IPS DF 6.9 (cell line): ENCODE data around the gene PAK1.

Source experiments
- DNase-seq: peaks from one replicate; pipeline ENCODE4 v3.0.0-alpha.2; 2013; ENCODE audit warnings: low read depth, low spot score
- H3K27ac ChIP-seq: one replicate; pipeline ENCODE4 v1.5.1; 2013; ENCODE audit warnings: low read length, control low read depth
- H3K27me3 ChIP-seq: 2 replicates; pipeline ENCODE4 v1.6.1; 2013; ENCODE audit warnings: mild to moderate bottlenecking, low read length; ENCODE audit not compliant: control insufficient read depth, insufficient read depth
- H3K36me3 ChIP-seq: 2 replicates; pipeline ENCODE4 v1.6.1; 2013; ENCODE audit warnings: low read length; ENCODE audit not compliant: control insufficient read depth, insufficient read depth
- H3K4me1 ChIP-seq: 2 replicates; pipeline ENCODE4 v1.6.1; 2013; ENCODE audit warnings: low read length; ENCODE audit not compliant: control insufficient read depth, insufficient read depth
- H3K4me3 ChIP-seq: 2 replicates; pipeline ENCODE4 v1.5.1; 2013; ENCODE audit warnings: mild to moderate bottlenecking, low read length
- H3K9me3 ChIP-seq: 2 replicates; pipeline ENCODE4 v1.6.1; 2013; ENCODE audit warnings: low read length, inconsistent platforms; ENCODE audit not compliant: control insufficient read depth, insufficient read depth
- WGBS: extraction: QIAGEN DNeasy Blood & Tissue Kit; methylation state at CpG from one replicate; pipeline ENCODE4 v1.1.7; 2013; ENCODE audit warnings: mixed read lengths, missing lambda C conversion rate; ENCODE audit not compliant: insufficient read length, insufficient coverage; 5-methylcytosine and 5-hydroxymethylcytosine counted together

Gene PAK1

DNA sequence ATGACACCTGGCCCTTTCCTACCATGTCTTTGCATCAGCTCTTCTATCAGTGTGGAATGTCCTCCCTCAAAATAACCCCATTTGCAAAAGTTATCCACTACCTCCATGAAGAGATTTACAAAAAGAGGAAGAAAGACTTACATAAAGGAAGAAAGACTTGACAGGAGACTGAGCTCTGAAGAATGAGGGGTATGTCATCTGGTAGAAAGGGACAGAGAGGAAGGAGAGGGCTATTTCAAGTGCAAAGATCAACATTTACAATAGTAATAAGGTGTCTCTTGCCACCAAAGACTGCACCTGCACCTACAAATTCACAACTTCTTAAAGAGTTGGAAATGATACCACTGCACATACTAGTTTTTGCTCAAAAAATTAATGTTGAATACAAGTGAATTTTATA, 18.2 kb downstream of the PAK1 start:
- Histone ChIP-seq H3K27ac (no peak overlapping the region), H3K9me3 (no peaks in the 10 kb centered on the region), H3K36me3 (no peaks in the 10 kb centered on the region), H3K27me3 (no peaks in the 10 kb centered on the region), H3K4me3 (no peak overlapping the region), H3K4me1 (peaks cover 5% of the 10 kb centered on the region; the same call in 1 of the 2 replicates)
- DNase-seq = no peak

DNA sequence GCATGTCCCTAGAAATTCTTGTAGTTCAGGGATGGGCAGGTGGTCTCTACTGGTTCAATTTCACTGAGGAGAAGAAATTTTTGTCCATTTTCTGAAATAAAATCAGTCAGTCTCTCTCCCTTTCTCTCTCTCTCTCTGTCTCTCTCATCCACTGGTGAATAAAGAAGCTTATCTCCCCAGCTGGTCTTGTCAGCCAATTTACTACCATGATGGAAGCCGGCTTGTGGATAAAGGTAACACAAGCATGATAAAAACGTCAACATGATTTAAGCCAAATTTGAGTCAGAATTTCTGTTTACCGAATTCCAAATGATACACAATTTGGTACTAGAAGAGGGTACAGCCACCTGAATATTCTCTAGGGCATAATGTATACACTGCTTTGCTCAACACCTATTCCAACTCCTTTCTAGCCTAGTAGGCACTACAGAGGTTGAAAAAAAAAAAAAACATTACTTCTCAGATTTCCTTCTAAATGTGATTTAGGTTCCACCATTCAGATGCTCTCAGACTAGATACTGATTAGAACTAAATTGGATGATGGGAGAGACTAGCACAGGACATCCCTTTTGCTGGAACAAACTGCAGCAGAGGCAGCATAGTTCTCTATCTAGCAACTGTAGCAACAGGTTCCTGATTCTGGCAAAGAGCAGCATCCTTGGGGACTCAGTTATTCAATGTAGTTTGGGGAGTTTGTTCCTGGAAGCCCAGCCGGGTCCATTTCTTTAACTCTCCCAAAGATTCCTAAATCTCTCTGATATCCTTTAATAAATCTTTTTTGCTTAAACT, 18.8 kb downstream of the PAK1 start:
- no peak overlapping the region for H3K27ac ChIP-seq
- no peak overlapping the region for H3K4me3 ChIP-seq
- DNase-seq = no peak
- peaks cover 5% of the 10 kb centered on the region; the same call in 1 of the 2 replicates for H3K4me1 ChIP-seq
- H3K9me3 ChIP-seq = no peaks in the 10 kb centered on the region
- no CpG with 5 or more reads among the region's 4 CpGs for WGBS
- H3K36me3 ChIP-seq = no peaks in the 10 kb centered on the region
- no peaks in the 10 kb centered on the region for H3K27me3 ChIP-seq

DNA sequence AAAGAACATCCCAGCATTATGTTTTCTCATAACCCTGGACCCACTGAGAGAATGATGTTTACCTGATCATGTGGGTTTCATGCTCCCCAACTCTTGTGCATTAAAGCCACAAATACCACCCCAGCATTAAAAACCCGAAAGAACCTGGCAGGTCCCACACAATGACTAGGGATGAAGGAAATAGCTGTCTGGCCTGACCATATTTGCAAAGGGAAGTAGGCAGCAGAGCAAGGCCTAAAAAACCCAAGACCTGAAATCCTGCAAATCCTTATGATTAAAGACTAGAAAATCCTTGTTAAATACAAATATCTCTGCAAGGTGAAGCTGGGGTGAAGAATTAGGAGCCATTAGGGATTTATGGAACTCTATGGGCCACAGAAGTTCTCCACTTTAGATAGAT, 23.7 kb downstream of the PAK1 start:
- H3K27me3 ChIP-seq = no peaks in the 10 kb centered on the region
- H3K36me3 ChIP-seq = no peaks in the 10 kb centered on the region
- H3K4me1 ChIP-seq = peaks cover 4% of the 10 kb centered on the region; the same call in 1 of the 2 replicates
- H3K27ac ChIP-seq = no peak overlapping the region
- H3K4me3 ChIP-seq = no peak overlapping the region
- DNase-seq = no peak
- WGBS = no CpG with 5 or more reads among the region's 1 CpG
- H3K9me3 ChIP-seq = no peaks in the 10 kb centered on the region

DNA sequence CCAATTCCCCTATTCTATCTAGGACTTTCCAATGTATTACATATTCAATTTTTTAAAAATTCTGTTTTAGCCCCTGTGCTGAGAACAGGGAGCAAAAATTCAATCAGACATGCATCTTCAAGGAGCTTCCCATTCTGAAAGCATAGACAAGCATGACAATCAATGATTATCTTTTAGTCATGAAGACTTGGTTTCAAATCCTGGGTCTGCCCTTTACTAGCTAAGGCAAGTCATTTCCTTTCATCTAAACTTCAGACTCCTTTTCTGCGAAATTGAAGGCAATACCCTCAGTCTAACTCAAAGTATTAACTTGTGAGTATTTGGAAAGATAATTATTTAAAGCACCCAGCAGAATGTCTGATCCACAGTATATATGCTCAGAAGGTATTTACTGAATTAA, 24.1 kb downstream of the PAK1 start:
- no peak for DNase-seq
- Histone ChIP-seq H3K4me3 (no peak overlapping the region), H3K27me3 (no peaks in the 10 kb centered on the region), H3K36me3 (no peaks in the 10 kb centered on the region), H3K9me3 (no peaks in the 10 kb centered on the region), H3K4me1 (peaks cover 3% of the 10 kb centered on the region; the same call in 1 of the 2 replicates), H3K27ac (no peak overlapping the region)
- no CpG with 5 or more reads among the region's 1 CpG for WGBS

DNA sequence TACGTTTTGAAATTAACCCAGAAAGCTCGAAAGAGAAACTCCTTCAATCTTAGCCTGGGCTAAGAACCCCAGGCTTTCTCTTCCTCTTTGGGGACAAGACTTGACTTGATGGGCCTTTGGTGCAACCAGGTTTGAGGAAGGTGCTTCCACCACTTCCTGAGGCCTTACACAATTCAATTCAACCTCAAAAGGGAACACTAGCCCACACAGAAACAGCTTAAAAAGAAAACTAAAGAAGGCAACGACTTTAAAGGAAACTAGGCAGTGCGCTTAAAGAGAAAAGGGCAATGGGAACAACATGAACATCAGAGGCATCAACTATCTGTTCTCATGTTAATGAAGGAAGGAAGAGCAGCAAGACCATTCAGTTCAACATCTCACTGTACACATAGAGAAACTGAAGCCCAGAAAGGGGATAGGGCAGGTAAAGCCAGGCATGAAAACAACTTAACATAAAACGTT, 24.8 kb downstream of the PAK1 start:
- Histone ChIP-seq H3K4me3 (no peak overlapping the region), H3K36me3 (no peaks in the 10 kb centered on the region), H3K4me1 (peaks cover 3% of the 10 kb centered on the region; the same call in 1 of the 2 replicates), H3K27me3 (no peaks in the 10 kb centered on the region), H3K27ac (peak overlapping the region; percentile 63), H3K9me3 (no peaks in the 10 kb centered on the region)
- no peak for DNase-seq
- WGBS = no CpG with 5 or more reads among the region's 5 CpGs

DNA sequence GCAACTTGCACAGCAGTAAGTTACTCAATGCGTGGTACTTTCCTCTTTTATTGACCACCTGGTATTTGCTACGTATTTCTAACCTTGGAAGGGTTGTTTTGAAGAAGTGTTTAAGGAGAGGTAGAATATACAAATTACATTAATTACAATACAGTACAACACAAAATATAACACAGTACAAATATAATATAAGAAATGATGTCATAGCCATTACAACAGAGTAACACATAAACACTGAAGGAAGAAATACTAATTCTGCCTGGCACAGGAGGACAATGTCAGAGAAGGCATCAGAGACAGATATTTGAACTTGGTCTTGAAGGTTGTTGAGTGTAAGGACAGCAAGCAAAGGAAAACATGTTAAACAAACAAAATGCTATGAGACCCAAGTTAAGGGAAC, 25.6 kb downstream of the PAK1 start:
- H3K4me3 ChIP-seq = no peak overlapping the region
- no peak overlapping the region for H3K27ac ChIP-seq
- H3K27me3 ChIP-seq = no peaks in the 10 kb centered on the region
- no peaks in the 10 kb centered on the region for H3K9me3 ChIP-seq
- H3K36me3 ChIP-seq = no peaks in the 10 kb centered on the region
- H3K4me1 ChIP-seq = peaks cover 3% of the 10 kb centered on the region; the same call in 1 of the 2 replicates
- WGBS = no CpG with 5 or more reads among the region's 2 CpGs
- DNase-seq = no peak

DNA sequence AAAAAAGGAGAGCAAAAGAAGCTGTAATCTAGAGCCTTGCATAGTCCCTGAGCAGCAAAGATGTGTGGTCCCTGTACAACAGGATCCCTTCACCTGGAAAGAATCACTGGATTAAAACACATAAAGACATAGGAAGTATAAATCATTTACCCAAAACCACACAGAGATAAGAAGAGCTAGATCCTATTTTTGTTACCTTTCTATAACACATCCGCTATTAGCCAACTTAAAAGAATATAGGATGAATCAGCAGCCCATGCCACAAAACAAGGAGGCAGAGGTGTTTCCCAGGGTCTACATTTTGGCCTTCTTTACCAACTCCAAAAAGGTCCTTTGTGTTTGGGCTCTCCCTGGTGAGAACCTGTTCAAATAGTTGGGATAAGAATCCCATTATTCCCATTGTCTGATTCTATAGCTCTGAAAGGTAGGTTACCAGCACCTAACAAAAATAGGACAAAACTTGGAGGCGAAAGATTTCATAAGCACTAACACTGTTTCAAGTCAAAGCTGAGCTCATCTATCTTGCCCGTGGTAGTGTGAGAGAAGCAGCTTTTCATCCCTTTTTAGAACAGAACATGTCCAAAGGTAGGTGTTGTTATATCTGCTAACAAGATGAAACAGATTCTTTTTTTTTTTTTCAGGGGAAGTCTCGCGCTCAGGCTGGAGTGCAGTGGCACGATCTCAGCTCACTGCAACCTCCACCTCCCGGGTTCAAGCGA, 26.8 kb downstream of the PAK1 start:
- Histone ChIP-seq H3K4me3 (no peak overlapping the region), H3K36me3 (no peaks in the 10 kb centered on the region), H3K9me3 (no peaks in the 10 kb centered on the region), H3K4me1 (peaks cover 3% of the 10 kb centered on the region; the same call in 1 of the 2 replicates), H3K27me3 (no peaks in the 10 kb centered on the region), H3K27ac (no peak overlapping the region)
- no peak for DNase-seq
- WGBS = no CpG with 5 or more reads among the region's 8 CpGs

DNA sequence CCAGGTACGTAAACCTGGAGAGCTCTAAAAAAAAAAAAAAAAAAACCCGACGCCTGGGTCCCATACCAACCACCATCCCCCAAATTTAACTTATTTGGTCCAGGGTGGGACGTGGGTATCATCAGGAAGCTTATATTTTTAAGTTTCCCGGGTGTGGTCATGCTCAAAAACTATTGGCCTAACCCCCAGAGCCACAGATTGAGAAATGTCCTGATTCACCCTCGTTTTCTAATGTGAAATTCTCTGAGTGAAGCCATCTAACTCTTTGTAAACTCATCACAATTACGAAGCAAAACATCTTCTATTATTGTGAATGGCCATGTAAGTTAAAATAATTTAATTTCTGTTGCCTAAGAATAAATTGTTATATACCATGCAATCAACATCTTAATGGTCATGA, 29.6 kb downstream of the PAK1 start:
- WGBS = no CpG with 5 or more reads among the region's 7 CpGs
- no peak for DNase-seq
- Histone ChIP-seq H3K4me1 (peaks cover 4% of the 10 kb centered on the region), H3K36me3 (no peaks in the 10 kb centered on the region), H3K27me3 (no peaks in the 10 kb centered on the region), H3K9me3 (no peaks in the 10 kb centered on the region), H3K27ac (no peak overlapping the region), H3K4me3 (no peak overlapping the region)

DNA sequence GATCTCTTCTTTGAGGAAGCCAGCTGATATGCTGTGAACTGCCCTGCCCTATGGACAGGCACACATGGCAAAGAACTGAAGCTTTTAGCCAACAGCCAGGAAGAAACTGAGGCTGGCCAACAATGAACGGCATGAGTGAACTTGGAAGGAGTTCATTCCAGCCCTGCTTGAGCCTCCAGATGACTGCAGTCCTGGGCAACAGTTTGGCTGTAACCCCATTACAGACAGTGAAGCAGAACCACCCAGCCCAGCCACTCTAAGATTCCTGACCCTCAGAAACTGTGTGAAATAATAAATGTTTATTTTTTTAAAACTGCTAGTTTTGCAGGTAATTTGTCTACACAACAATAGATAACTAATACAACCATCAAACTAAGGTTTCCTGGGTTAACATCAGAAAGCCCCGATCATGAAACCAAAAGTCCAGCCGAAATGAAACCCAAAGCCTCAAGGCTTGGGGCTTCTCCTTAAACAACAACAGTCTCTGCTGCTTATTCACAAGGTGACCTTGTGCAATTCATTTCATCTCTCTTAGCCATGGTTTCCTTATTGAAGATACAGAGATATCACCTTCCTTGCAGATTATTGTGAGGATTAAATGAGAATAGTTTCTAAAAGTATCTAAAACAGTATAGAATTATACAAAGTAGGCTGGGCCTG, 31.4 kb downstream of the PAK1 start:
- Histone ChIP-seq H3K4me3 (no peak overlapping the region), H3K27ac (no peak overlapping the region), H3K4me1 (peaks cover 3% of the 10 kb centered on the region), H3K9me3 (no peaks in the 10 kb centered on the region), H3K27me3 (no peaks in the 10 kb centered on the region), H3K36me3 (no peaks in the 10 kb centered on the region)
- no peak for DNase-seq
- no CpG with 5 or more reads among the region's 3 CpGs for WGBS

DNA sequence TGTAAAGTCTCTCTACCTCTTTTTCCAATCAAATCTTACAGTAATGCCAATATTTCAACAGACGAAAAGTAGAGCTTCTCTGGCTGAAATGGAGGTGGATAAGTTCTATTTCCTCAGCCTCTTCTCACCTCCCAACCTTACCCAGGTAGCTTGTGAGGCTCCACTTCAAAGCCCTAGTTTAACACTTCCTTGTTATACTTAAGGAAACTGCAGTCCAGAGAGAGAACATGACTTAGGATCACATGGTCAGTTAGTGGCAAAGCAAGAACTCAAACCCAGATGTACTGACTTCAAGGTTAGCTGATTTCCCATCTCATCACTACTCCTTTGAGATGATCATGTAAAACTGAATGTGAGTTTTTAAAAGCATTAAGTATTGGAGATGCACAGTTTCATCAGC, 32.5 kb downstream of the PAK1 start:
- Histone ChIP-seq H3K36me3 (no peaks in the 10 kb centered on the region), H3K27ac (no peak overlapping the region), H3K4me3 (no peak overlapping the region), H3K9me3 (no peaks in the 10 kb centered on the region), H3K27me3 (no peaks in the 10 kb centered on the region), H3K4me1 (peaks cover 3% of the 10 kb centered on the region)
- no peak for DNase-seq
- WGBS = no CpG with 5 or more reads among the region's 1 CpG
